ENCODE data around the gene ACTA2.

DNA sequence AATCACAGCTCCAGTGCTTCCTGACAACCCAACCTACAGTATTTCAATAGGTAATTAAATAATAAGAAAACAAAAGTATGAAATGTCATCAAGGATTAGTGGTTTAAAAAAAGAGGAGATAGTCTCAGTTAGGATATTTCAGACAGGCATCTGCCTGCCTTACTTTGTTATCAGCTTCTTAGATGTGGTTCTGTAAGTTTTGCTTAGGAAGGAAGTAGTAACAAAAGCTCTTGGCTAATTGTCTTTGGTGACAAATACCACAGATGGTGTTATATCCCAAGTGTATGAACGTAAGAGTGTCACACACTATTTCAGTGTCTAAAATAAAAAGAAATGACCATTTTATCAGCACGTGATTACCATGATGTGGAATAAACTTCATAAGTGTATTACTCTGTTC, 9.8 kb upstream of the ACTA2 start:
- TF ChIP-seq, protein P1, sequence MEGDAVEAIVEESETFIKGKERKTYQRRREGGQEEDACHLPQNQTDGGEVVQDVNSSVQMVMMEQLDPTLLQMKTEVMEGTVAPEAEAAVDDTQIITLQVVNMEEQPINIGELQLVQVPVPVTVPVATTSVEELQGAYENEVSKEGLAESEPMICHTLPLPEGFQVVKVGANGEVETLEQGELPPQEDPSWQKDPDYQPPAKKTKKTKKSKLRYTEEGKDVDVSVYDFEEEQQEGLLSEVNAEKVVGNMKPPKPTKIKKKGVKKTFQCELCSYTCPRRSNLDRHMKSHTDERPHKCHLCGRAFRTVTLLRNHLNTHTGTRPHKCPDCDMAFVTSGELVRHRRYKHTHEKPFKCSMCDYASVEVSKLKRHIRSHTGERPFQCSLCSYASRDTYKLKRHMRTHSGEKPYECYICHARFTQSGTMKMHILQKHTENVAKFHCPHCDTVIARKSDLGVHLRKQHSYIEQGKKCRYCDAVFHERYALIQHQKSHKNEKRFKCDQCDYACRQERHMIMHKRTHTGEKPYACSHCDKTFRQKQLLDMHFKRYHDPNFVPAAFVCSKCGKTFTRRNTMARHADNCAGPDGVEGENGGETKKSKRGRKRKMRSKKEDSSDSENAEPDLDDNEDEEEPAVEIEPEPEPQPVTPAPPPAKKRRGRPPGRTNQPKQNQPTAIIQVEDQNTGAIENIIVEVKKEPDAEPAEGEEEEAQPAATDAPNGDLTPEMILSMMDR (IDR thresholded peaks at IDR 0.05) = no peak
- TF ChIP-seq EZH2 (IDR thresholded peaks at IDR 0.05) (no peak), EZH2phosphoT487 (IDR thresholded peaks at IDR 0.05) (no peak)
